HepG2 (cell line): Measurements from ENCODE around the gene TATDN2.

ENCODE experiments used
- AFF4 ChIP-seq: sonication (generic); formaldehyde crosslinking; IDR thresholded peaks from 2 replicates; pipeline ENCODE4 v1.4.0; 2020; ENCODE audit warnings: missing genetic modification reagents
- EZH2 ChIP-seq: conservative IDR thresholded peaks from 2 replicates; pipeline ENCODE4 v1.6.1; 2012; ENCODE audit warnings: mild to moderate bottlenecking, low read depth, low read length, moderate library complexity
- FOXM1 ChIP-seq: sonication (generic); formaldehyde crosslinking; IDR thresholded peaks from 2 replicates; pipeline ENCODE4 v1.5.0; 2020; ENCODE audit warnings: missing genetic modification reagents
- JUNB ChIP-seq: sonication (generic); formaldehyde crosslinking; IDR thresholded peaks from 2 replicates; pipeline ENCODE4 v1.8.0; 2022; ENCODE audit warnings: missing genetic modification reagents, mild to moderate bottlenecking, borderline replicate concordance
- POLR2A ChIP-seq, 2 experiments: IDR thresholded peaks; 2 replicates each; pipeline ENCODE4 v1.6.1; 2011; ENCODE audit warnings: low read depth in 2 of 2, low read length in 2 of 2, mild to moderate bottlenecking in 1 of 2, moderate library complexity in 1 of 2; ENCODE audit not compliant: insufficient read depth in 1 of 2
- REXO4 ChIP-seq: sonication (generic); formaldehyde crosslinking; IDR thresholded peaks from 2 replicates; pipeline ENCODE4 v1.8.0; 2022; ENCODE audit warnings: missing genetic modification reagents, mild to moderate bottlenecking, borderline replicate concordance
- SNAPC2 ChIP-seq: sonication (generic); formaldehyde crosslinking; IDR thresholded peaks from 2 replicates; pipeline ENCODE4 v1.8.1; 2022; ENCODE audit warnings: mild to moderate bottlenecking, missing genetic modification reagents
- ZNF143 ChIP-seq: sonication (generic); formaldehyde crosslinking; IDR thresholded peaks from 2 replicates; pipeline ENCODE4 v1.4.0; 2020; ENCODE audit warnings: missing genetic modification reagents
- ZNF549 ChIP-seq: sonication (generic); formaldehyde crosslinking; IDR thresholded peaks from 2 replicates; pipeline ENCODE4 v1.5.0; 2020; ENCODE audit warnings: missing genetic modification reagents
- TF ChIP-seq, protein P1 (sequence below): sonication (generic); formaldehyde crosslinking; IDR thresholded peaks from 2 replicates; pipeline ENCODE4 v1.5.0; 2020; ENCODE audit warnings: mild to moderate bottlenecking, missing genetic modification reagents, moderate library complexity
- TF ChIP-seq, protein P2 (sequence below): sonication (generic); formaldehyde crosslinking; IDR thresholded peaks from 2 replicates; pipeline ENCODE4 v1.4.0; 2020; ENCODE audit warnings: missing genetic modification reagents

DNA sequence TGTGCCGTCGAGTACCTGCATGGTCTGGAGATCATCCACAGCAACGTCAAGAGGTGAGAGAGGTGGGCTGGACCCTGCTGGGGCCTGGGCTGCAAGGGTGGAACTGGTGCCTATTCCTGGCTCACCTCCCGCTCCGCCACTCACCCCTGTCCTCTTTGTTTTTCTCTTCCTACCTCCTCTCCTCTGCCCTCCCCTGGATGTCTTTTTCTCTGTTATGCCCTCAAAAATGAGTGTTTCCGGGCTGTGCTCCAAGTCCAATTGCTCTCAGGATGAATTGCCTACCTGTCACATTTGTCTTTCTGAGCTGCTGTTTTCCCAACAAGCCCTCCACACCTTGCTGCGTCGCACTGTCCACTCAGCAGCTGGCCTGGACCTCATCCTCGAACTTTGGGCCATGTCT, 28.5 kb upstream of the TATDN2 start:
- TF ChIP-seq, protein P1, sequence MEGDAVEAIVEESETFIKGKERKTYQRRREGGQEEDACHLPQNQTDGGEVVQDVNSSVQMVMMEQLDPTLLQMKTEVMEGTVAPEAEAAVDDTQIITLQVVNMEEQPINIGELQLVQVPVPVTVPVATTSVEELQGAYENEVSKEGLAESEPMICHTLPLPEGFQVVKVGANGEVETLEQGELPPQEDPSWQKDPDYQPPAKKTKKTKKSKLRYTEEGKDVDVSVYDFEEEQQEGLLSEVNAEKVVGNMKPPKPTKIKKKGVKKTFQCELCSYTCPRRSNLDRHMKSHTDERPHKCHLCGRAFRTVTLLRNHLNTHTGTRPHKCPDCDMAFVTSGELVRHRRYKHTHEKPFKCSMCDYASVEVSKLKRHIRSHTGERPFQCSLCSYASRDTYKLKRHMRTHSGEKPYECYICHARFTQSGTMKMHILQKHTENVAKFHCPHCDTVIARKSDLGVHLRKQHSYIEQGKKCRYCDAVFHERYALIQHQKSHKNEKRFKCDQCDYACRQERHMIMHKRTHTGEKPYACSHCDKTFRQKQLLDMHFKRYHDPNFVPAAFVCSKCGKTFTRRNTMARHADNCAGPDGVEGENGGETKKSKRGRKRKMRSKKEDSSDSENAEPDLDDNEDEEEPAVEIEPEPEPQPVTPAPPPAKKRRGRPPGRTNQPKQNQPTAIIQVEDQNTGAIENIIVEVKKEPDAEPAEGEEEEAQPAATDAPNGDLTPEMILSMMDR = no peak
- no peak for TF ChIP-seq JUNB (CRISPR knock-in tag)
- TF ChIP-seq, protein P2, sequence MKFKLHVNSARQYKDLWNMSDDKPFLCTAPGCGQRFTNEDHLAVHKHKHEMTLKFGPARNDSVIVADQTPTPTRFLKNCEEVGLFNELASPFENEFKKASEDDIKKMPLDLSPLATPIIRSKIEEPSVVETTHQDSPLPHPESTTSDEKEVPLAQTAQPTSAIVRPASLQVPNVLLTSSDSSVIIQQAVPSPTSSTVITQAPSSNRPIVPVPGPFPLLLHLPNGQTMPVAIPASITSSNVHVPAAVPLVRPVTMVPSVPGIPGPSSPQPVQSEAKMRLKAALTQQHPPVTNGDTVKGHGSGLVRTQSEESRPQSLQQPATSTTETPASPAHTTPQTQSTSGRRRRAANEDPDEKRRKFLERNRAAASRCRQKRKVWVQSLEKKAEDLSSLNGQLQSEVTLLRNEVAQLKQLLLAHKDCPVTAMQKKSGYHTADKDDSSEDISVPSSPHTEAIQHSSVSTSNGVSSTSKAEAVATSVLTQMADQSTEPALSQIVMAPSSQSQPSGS = no peak
- no peak for TF ChIP-seq AFF4
- TF ChIP-seq SNAPC2 (CRISPR knock-in tag) = no peak
- TF ChIP-seq ZNF549 = no peak
- TF ChIP-seq REXO4 = no peak
- no peak for TF ChIP-seq EZH2
- no peak for TF ChIP-seq ZNF143 (CRISPR knock-in tag)
- TF ChIP-seq FOXM1 (CRISPR knock-in tag) = no peak
- TF ChIP-seq POLR2A (IDR thresholded peaks at IDR 0.05; ENCODE audit: insufficient read depth in 1 of 2, low read depth in 2 of 2, low read length in 2 of 2) = no peak
